Fibroblast of lung (primary cell): ENCODE data around the gene ZNF831. TPM values are rescaled to one million over a fixed set of nuclear protein-coding genes. Genes with fewer than 3 reads are reported as not detected.

ENCODE experiments used
- DNase-seq, 2 donors: peaks; one replicate each; pipeline versions ENCODE4 v3.0.0 to v3.0.0-alpha.2; 2010; ENCODE audit warnings: low read depth in 2 of 2
- H2AFZ ChIP-seq: 2 replicates; pipeline ENCODE4 v1.5.1; 2012; ENCODE audit warnings: low read length, control low read depth, inconsistent platforms
- H3K27ac ChIP-seq: 2 replicates; pipeline ENCODE4 v1.5.1; 2011; ENCODE audit warnings: low read length, control low read depth; ENCODE audit not compliant: insufficient read depth
- H3K27me3 ChIP-seq: 2 replicates; pipeline ENCODE4 v1.5.1; 2011; ENCODE audit warnings: mild to moderate bottlenecking, low read length; ENCODE audit not compliant: control insufficient read depth, insufficient read depth
- H3K36me3 ChIP-seq: 2 replicates; pipeline ENCODE4 v1.5.1; 2011; ENCODE audit warnings: low read length; ENCODE audit not compliant: control insufficient read depth, insufficient read depth
- H3K4me1 ChIP-seq: 2 replicates; pipeline ENCODE4 v1.5.1; 2011; ENCODE audit warnings: low read length; ENCODE audit not compliant: control insufficient read depth, insufficient read depth; ENCODE audit errors: extremely low read depth
- H3K4me2 ChIP-seq: 2 replicates; pipeline ENCODE4 v1.5.1; 2011; ENCODE audit warnings: low read length, control low read depth; ENCODE audit not compliant: insufficient read depth; ENCODE audit errors: extremely low read depth
- H3K4me3 ChIP-seq, 4 experiments: fragments of 200-600 bp in 1 of 4; sonication (generic) in 1 of 4; replicated peaks in 1 of 4; 2 replicates each; pipeline ENCODE4 v1.5.1; 2011 to 2016; ENCODE audit warnings: low read length in 4 of 4, low read depth in 3 of 4, mild to moderate bottlenecking in 3 of 4, control low read depth in 2 of 4, inconsistent platforms in 1 of 4, mixed read lengths in 1 of 4; ENCODE audit not compliant: insufficient read depth in 1 of 4; ENCODE audit errors: control extremely low read depth in 1 of 4
- H3K79me2 ChIP-seq: 2 replicates; pipeline ENCODE4 v1.5.1; 2012; ENCODE audit warnings: mild to moderate bottlenecking, low read length, inconsistent platforms; ENCODE audit not compliant: control insufficient read depth, insufficient read depth
- H3K9ac ChIP-seq: 2 replicates; pipeline ENCODE4 v1.5.1; 2011; ENCODE audit warnings: mild to moderate bottlenecking, low read length, control low read depth; ENCODE audit not compliant: insufficient read depth
- H3K9me3 ChIP-seq: 2 replicates; pipeline ENCODE4 v1.5.1; 2012; ENCODE audit warnings: low read depth, low read length; ENCODE audit not compliant: control insufficient read depth, insufficient read depth
- H4K20me1 ChIP-seq: 2 replicates; pipeline ENCODE4 v1.5.1; 2011; ENCODE audit warnings: low read length; ENCODE audit not compliant: control insufficient read depth, insufficient read depth; ENCODE audit errors: extremely low read depth
- CTCF ChIP-seq, 2 donors: IDR thresholded peaks in 1 of 2; conservative IDR thresholded peaks in 1 of 2; 1 replicate in 1 of 2; 2 replicates in 1 of 2; pipeline ENCODE4 v1.5.1; 2011 to 2012; ENCODE audit warnings: low read length in 2 of 2, control low read depth in 1 of 2, inconsistent platforms in 1 of 2, low read depth in 1 of 2, mild to moderate bottlenecking in 1 of 2
- EZH2 ChIP-seq: IDR thresholded peaks from 2 replicates; pipeline ENCODE4 v1.5.1; 2012; ENCODE audit warnings: low read length, control low read depth, mild to moderate bottlenecking; ENCODE audit errors: missing control alignments
- polyA plus RNA-seq, 2 donors: library from polyadenylated mRNA; depleted of rRNA in 1 of 2; stranded (reverse) in 1 of 2; unstranded in 1 of 2; fragments of >200 nt; gene quantifications; 2 replicates each; pipeline ENCODE4 v1.2.1, GENCODE V29; 2011 to 2012; ENCODE audit warnings: missing spikeins in 1 of 2
- total RNA-seq: library from RNA; depleted of rRNA; stranded (reverse); fragments of >200 nt; gene quantifications from 2 replicates; pipeline ENCODE4 v1.2.1, GENCODE V29; 2014

ZNF831 gene
- total and polyA plus RNA-seq, 2 donors (not counting 1 experiment from before 2014, with no cell fraction given): not detected

DNA sequence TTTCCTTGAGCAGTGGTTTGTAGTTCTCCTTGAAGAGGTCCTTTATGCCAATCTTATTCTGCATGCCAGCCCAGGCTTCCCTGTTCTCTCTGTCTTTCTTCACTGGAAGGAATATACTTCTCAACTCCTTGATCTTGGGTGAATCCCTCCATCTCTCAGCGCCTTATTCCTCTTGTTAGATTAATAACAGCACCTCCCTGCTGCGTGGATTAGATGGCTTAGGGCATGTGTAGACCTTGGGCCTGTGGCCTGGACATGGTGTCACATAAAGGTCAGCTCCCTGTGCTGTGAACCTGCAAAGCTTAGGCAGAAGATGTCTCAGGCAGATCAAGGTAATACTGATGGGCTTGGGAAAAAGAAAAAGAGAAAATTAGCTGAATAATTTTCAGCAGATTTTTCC, 18.3 kb downstream of the ZNF831 start:
- H3K4me2 ChIP-seq: no peak overlapping the region
- H3K4me1 ChIP-seq: no peaks in the 10 kb centered on the region
- no peak for DNase-seq
- H3K79me2 ChIP-seq: no peaks in the 10 kb centered on the region
- no peak overlapping the region for H3K27ac ChIP-seq
- H2AFZ ChIP-seq: no peak overlapping the region
- no peaks in the 10 kb centered on the region for H3K36me3 ChIP-seq
- TF ChIP-seq EZH2 (no peak), CTCF (conservative IDR thresholded peaks at IDR 0.05 in 1 of 2, IDR thresholded peaks at IDR 0.05 in 1 of 2; ENCODE audit: low read depth in 1 of 2, low read length in 2 of 2) (no peak)
- no peaks in the 10 kb centered on the region for H3K9me3 ChIP-seq
- no peak overlapping the region for H3K9ac ChIP-seq
- no peaks in the 10 kb centered on the region for H3K27me3 ChIP-seq
- no peak overlapping the region for H3K4me3 ChIP-seq
- no peaks in the 10 kb centered on the region for H4K20me1 ChIP-seq

GRCh38 chr20:59182401-59183044, 18.9 kb downstream of the ZNF831 start:
- DNase-seq: no peak
- Histone ChIP-seq H3K9ac (no peak overlapping the region), H3K27ac (no peak overlapping the region), H3K4me3 (no peak overlapping the region), H3K79me2 (no peaks in the 10 kb centered on the region), H3K36me3 (no peaks in the 10 kb centered on the region), H3K27me3 (no peaks in the 10 kb centered on the region), H4K20me1 (no peaks in the 10 kb centered on the region), H3K4me2 (no peak overlapping the region), H2AFZ (no peak overlapping the region), H3K9me3 (no peaks in the 10 kb centered on the region), H3K4me1 (no peaks in the 10 kb centered on the region)
- TF ChIP-seq EZH2 (no peak), CTCF (conservative IDR thresholded peaks at IDR 0.05 in 1 of 2, IDR thresholded peaks at IDR 0.05 in 1 of 2; ENCODE audit: low read depth in 1 of 2, low read length in 2 of 2) (no peak)

- Histone ChIP-seq H3K79me2 (no peaks in the 10 kb centered on the region), H3K27me3 (no peaks in the 10 kb centered on the region), H3K4me2 (no peak overlapping the region), H3K9ac (no peak overlapping the region), H3K9me3 (no peaks in the 10 kb centered on the region), H3K36me3 (no peaks in the 10 kb centered on the region), H2AFZ (no peak overlapping the region), H3K4me1 (no peaks in the 10 kb centered on the region), H3K27ac (no peak overlapping the region), H3K4me3 (no peak overlapping the region), H4K20me1 (no peaks in the 10 kb centered on the region)
- no peak for DNase-seq
- no peak for TF ChIP-seq EZH2
- TF ChIP-seq CTCF (conservative IDR thresholded peaks at IDR 0.05 in 1 of 2, IDR thresholded peaks at IDR 0.05 in 1 of 2; ENCODE audit: low read depth in 1 of 2, low read length in 2 of 2): no peak
These were observed 20.1 kb downstream of the ZNF831 start for GRCh38 chr20:59183751-59184150.
